ENCODE results near the gene GPATCH1.

DNA sequence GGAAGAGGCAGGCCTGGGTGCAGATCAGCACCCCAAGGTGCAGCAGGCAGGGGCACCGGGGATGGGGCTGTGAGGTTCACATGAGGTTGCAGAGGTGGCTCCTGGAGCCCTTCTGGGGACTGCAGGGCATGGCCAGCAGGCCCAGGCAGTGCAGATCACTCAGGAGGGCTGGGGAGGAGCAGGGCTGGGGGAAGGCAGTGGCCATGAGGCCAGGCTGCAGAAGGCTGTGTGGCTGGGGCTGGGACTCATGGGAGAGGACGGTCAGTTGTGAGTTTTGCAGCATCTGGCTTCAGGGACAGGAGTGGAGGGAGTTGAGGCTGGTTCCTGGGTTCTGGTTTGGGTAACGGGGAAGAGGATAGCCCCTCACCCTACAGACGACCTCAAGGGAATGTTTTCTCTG lies 58.2 kb downstream of the GPATCH1 start:
- TF ChIP-seq ARNT (IDR thresholded peaks at IDR 0.05): no peak
- TF ChIP-seq NFRKB (IDR thresholded peaks at IDR 0.05): no peak
- TF ChIP-seq FOXA1 (IDR thresholded peaks at IDR 0.05): no peak
- no peak for TF ChIP-seq BHLHE40 (IDR thresholded peaks at IDR 0.05; ENCODE audit: borderline replicate concordance)
- no peak for TF ChIP-seq FOXK2 (IDR thresholded peaks at IDR 0.05)
- no peak for TF ChIP-seq LEF1 (IDR thresholded peaks at IDR 0.05; ENCODE audit: borderline replicate concordance)
- no peak for TF ChIP-seq ELF4 (IDR thresholded peaks at IDR 0.05)
